ENCODE measurements around the gene SCD5. TPM values are rescaled to one million over a fixed set of nuclear protein-coding genes. Genes with fewer than 3 reads are reported as not detected.

SCD5 gene
- total and polyA plus RNA-seq, 2 of the 8 experiments (the other 6 are each of a cell fraction or from before 2014, with no cell fraction given): 0.92 to 1.2 TPM

DNA sequence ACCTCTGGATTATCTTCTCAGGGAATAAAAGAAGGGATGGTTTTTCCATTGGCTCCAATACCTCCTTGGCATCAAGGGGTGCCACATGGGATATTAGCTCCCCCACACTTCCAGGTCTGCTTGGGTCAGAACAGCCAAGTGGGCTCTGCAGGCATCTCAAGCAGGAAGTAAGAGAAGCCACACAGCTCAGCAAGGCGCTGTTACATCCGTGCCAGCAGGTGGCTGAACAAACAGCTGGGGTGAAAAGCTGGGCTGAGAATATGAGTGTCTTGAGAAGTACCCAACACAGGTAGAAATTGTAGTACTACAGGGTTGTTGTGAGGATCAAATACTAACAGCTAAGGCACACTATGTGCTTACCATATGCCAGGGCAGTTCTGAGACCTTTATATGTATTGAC lies 160.1 kb downstream of the SCD5 start:
- H3K14ac ChIP-seq (ENCODE audit: insufficient read length): no peak overlapping the region
- CTCF ChIA-PET (ENCODE audit: partially characterized antibody): interaction anchor here (0.6 to 1.4 kb wide), 6 partner anchors 9 to 168 kb away, joined by 3 to 8 read pairs (median 3); no protein-coding TSS in a partner anchor
- no peak for FAIRE-seq
- no peak for TF ChIP-seq NRF1 (IDR thresholded peaks at IDR 0.05; ENCODE audit: low read depth, low read length)
- no peak for TF ChIP-seq TEAD4 (IDR thresholded peaks at IDR 0.05; ENCODE audit: low read depth, low read length)
- TF ChIP-seq BRCA1 (IDR thresholded peaks at IDR 0.05; ENCODE audit: low read depth, low read length): no peak
- TF ChIP-seq RXRA (IDR thresholded peaks at IDR 0.05; ENCODE audit: insufficient read depth, low read depth, low read length): no peak
- TF ChIP-seq RAD21 (IDR thresholded peaks at IDR 0.05 in 1 of 2, conservative IDR thresholded peaks at IDR 0.05 in 1 of 2; ENCODE audit: low read depth in 2 of 2, low read length in 2 of 2): no peak
- no peak for TF ChIP-seq TCF12 (IDR thresholded peaks at IDR 0.05; ENCODE audit: low read depth, low read length)
- no peak for TF ChIP-seq CTBP2 (IDR thresholded peaks at IDR 0.05; ENCODE audit: borderline replicate concordance, insufficient read depth, insufficient read length, low read length)
- no peak for TF ChIP-seq HDAC2 (IDR thresholded peaks at IDR 0.05; ENCODE audit: borderline replicate concordance in 1 of 2, low read depth in 2 of 2, low read length in 2 of 2)
- no peak for TF ChIP-seq SIRT6 (IDR thresholded peaks at IDR 0.05; ENCODE audit: low read length)
- no peak for TF ChIP-seq RNF2 (IDR thresholded peaks at IDR 0.05; ENCODE audit: borderline replicate concordance, low read depth, low read length, missing control alignments, poor library complexity, severe bottlenecking)
- TF ChIP-seq JUND (IDR thresholded peaks at IDR 0.05; ENCODE audit: low read length): no peak
- TF ChIP-seq TAF1 (IDR thresholded peaks at IDR 0.05; ENCODE audit: low read depth, low read length): no peak
- TF ChIP-seq, protein P1, sequence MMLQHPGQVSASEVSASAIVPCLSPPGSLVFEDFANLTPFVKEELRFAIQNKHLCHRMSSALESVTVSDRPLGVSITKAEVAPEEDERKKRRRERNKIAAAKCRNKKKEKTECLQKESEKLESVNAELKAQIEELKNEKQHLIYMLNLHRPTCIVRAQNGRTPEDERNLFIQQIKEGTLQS (IDR thresholded peaks at IDR 0.05; ENCODE audit: insufficient read depth, low read depth, low read length): no peak

More for the DNA sequence above, 160.1 kb downstream of the SCD5 start:
- POLR2A ChIA-PET (ENCODE audit: partially characterized antibody): no interaction called here
- Histone ChIP-seq H2AFZ (ENCODE audit: low read length) (no peak overlapping the region), H3K56ac (replicated peaks; ENCODE audit: insufficient read length, low read depth, low read length) (no peak overlapping the region), H3K27ac (ENCODE audit: low read depth, low read length) (no peak overlapping the region), H3K4me2 (ENCODE audit: insufficient read depth in 1 of 2, low read depth in 2 of 2, low read length in 2 of 2) (no peak overlapping the region), H3K23me2 (ENCODE audit: low read depth, low read length) (no peaks in the 10 kb centered on the region), H3K23ac (ENCODE audit: insufficient read length) (no peak overlapping the region), H4K91ac (replicated peaks; ENCODE audit: insufficient read length, low read length) (no peak overlapping the region), H3K18ac (ENCODE audit: extremely low read depth, low read length) (no peak overlapping the region), H3K9ac (replicated peaks in 1 of 4; ENCODE audit: extremely low read depth in 1 of 4, low read depth in 3 of 4, low read length in 3 of 4) (no peak overlapping the region), H2BK20ac (ENCODE audit: low read length) (no peak overlapping the region), H3K79me2 (ENCODE audit: control insufficient read depth in 1 of 2, insufficient read depth in 2 of 2, low read length in 2 of 2) (no peaks in the 10 kb centered on the region), H4K5ac (ENCODE audit: insufficient read length, low read depth, low read length) (no peak overlapping the region), H2BK5ac (ENCODE audit: low read depth, low read length) (no peak overlapping the region), H3K4me1 (replicated peaks in 1 of 4; ENCODE audit: control insufficient read depth in 3 of 4, insufficient read depth in 4 of 4, low read length in 3 of 4) (no peaks in the 10 kb centered on the region), H2BK120ac (replicated peaks; ENCODE audit: low read depth, low read length) (no peak overlapping the region), H3K79me1 (ENCODE audit: low read depth, low read length) (no peaks in the 10 kb centered on the region), H3K4ac (replicated peaks; ENCODE audit: insufficient read length, low read depth, low read length) (no peak overlapping the region), H4K20me1 (replicated peaks in 1 of 2; ENCODE audit: control insufficient read depth in 1 of 2, insufficient read depth in 2 of 2, low read length in 2 of 2) (no peaks in the 10 kb centered on the region), H2AK5ac (ENCODE audit: low read depth, low read length) (no peak overlapping the region), H3K4me3 (ENCODE audit: extremely low read depth in 1 of 4, insufficient read depth in 2 of 4, low read depth in 3 of 4, low read length in 4 of 4) (no peak overlapping the region), H3K9me3 (ENCODE audit: insufficient read depth in 2 of 2, low read depth in 1 of 2, low read length in 1 of 2) (no peaks in the 10 kb centered on the region), H3K36me3 (ENCODE audit: control insufficient read depth in 2 of 4, insufficient read depth in 4 of 4, low read length in 3 of 4) (no peaks in the 10 kb centered on the region), H2BK15ac (ENCODE audit: low read length) (no peak overlapping the region), H2BK12ac (ENCODE audit: low read depth, low read length) (no peak overlapping the region), H3K27me3 (replicated peaks in 1 of 4; ENCODE audit: control insufficient read depth in 3 of 4, extremely low read depth in 1 of 4, insufficient read depth in 3 of 4, low read length in 3 of 4) (no peaks in the 10 kb centered on the region), H4K8ac (ENCODE audit: extremely low read depth, insufficient read depth, low read length) (peak overlapping the region; percentile 4; the same call in 1 of the 2 replicates)
- WGBS, 2 experiments (ENCODE audit: extremely low coverage in 1 of 2, insufficient coverage in 1 of 2, insufficient read length in 1 of 2, insufficient replicate concordance in 2 of 2, low coverage in 1 of 2, low lambda C conversion rate in 2 of 2, missing lambda C conversion rate in 1 of 2): 84% methylated on average over 2 of the region's 2 CpGs; no CpG with 5 or more reads in 1 of the 2 experiments
- no peak for DNase-seq (ENCODE audit: low read depth in 1 of 2, low spot score in 2 of 2)
